Stimulated activated CD4-positive, alpha-beta T cell treated with anti-CD3 and anti-CD28 coated beads, Interleukin-4, amount 100 ng/mL, for 24 hours (primary cell): Measurements from ENCODE around the gene KIAA0825.

Experiments used
- DNase-seq: peaks from one replicate; pipeline ENCODE4 v3.0.0-alpha.2; 2020

The KIAA0825 gene

GRCh38 chr5:94505327-94506068 lies 112.9 kb downstream of the KIAA0825 start:
- DNase-seq = no peak

DNA sequence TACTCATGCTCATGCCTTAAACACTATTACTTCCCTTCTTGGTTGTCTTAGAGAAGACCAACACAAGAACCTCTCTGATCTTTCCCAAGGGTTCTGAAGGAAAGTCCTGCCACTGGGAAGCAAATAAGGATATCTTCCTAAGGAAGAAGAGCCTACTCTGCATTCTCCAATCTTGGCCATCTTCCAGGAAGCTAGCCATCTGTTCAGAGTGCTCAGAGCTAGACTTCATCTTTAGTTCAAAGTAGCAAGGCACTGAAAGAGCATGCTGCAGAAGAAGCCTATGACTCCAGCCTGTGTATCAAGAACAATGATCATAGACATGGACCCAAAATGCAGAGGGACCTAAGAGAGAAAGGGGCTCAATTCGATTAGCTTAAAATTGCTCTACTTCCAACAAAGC lies 114.7 kb downstream of the KIAA0825 start:
- no peak for DNase-seq

GRCh38 chr5:94501365-94501764 lies 117.0 kb downstream of the KIAA0825 start:
- DNase-seq = no peak

GRCh38 chr5:94499806-94500205 lies 118.6 kb downstream of the KIAA0825 start:
- no peak for DNase-seq

DNA sequence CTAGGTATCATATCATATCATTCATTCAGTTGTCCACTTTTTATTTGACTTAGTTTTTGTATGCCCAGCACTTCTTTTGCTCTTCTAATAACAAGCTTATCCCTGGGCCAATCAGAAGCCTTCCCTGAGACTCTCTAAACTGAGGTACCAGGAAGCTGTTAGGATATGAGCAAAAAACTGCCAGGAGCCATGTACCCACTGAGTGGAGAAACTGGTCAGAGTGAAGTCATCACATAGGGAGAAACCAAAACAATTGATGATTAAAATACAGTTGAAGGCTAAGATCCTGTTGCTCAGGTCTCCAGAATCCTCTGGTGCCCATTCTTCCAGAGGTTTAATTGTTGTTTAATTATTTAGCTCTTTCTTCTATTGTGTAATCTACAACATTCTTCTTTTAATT lies 120.2 kb downstream of the KIAA0825 start:
- no peak for DNase-seq

GRCh38 chr5:94485067-94485466 lies 133.3 kb downstream of the KIAA0825 start:
- DNase-seq = no peak

- DNase-seq = no peak
Measured at GRCh38 chr5:94481059-94481458, 137.3 kb downstream of the KIAA0825 start.

DNA sequence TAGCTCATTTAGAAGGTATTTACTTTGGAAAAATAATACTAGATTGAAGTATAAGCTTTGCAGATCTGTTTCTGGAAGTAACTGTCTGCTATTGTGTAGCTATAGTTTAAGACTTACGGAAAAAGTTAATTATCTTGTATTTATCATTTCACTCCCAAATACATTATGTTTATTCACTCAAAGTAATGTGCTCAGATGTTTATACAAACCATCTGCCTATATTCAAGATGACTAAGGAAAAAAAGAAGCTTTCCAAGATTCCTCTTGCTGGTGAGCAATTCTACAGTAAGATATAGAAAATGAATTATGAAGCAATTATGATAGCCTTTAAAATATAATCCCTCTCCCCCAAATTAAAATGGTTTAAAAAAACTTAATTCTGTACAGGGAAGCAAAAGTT lies 137.9 kb downstream of the KIAA0825 start:
- no peak for DNase-seq

- no peak for DNase-seq
Measured at GRCh38 chr5:94473936-94474335, 144.5 kb downstream of the KIAA0825 start.

DNA sequence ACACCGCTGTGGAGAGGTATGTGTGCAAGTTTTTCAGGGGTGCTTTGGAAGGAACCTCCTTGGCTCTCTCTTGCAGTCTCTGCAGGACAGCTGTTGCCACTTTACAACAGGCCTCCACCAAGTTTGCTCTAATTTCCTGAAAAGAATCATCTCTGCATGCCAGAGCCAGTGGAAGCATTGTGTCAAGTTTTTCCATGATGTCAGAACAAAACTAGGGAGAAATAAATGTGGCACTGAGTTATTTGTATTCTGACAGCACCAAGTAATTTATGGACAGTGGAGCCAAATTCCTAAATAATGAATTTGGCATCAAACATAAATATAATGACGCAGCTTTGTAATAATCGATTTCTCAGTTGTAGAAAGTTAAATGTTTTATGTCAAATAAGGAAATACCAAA lies 146.9 kb downstream of the KIAA0825 start:
- DNase-seq = no peak

DNA sequence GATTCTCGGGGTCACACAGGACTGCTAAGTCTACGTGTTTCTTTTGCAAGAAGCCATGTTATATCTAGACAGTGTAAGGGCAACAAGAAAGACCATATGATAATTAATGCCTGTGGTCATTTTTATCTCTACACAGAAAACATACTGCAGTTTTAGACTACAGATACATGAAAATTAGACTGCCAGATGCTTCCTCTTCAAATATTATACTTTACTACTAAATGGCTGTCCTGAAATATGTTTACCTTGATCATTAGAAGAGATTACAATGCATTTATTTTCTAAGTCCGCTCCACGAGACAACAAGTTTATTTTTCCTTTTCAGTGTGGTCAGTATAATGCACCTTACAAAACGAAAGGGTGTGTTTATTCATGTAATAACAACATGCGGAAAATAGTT lies 147.6 kb downstream of the KIAA0825 start:
- DNase-seq = no peak

- no peak for DNase-seq
Measured at GRCh38 chr5:94469894-94470329, 148.5 kb downstream of the KIAA0825 start.

- no peak for DNase-seq
Measured at GRCh38 chr5:94467954-94468930, 150.2 kb downstream of the KIAA0825 start.

- DNase-seq = no peak
Measured at GRCh38 chr5:94467346-94467953, 151.0 kb downstream of the KIAA0825 start.

GRCh38 chr5:94463739-94464138 lies 154.7 kb downstream of the KIAA0825 start:
- no peak for DNase-seq

- no peak for DNase-seq
Measured at GRCh38 chr5:94461131-94461530, 157.3 kb downstream of the KIAA0825 start.

- no peak for DNase-seq
Measured at GRCh38 chr5:94459915-94460314, 158.5 kb downstream of the KIAA0825 start.

DNA sequence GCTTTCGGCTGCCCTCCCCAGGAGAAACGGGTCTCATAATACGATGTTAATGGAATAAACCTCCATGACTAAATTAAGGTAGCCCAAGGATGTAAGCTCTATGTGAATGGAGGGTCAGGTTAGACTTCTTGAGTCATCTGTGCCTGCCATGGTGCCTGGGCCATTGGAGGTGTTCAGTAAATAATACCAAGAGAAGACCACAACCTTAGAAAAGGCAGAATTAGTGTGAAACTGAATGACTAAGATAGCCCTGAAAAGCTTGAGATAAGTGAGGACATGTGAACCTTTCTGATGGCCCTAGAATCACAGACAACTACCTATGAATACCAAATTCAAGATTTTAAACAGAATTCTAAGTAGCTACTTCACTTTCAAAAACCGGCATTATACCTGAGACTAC lies 160.6 kb downstream of the KIAA0825 start:
- no peak for DNase-seq

- no peak for DNase-seq
Measured at GRCh38 chr5:94445726-94446125, 172.7 kb downstream of the KIAA0825 start.

DNA sequence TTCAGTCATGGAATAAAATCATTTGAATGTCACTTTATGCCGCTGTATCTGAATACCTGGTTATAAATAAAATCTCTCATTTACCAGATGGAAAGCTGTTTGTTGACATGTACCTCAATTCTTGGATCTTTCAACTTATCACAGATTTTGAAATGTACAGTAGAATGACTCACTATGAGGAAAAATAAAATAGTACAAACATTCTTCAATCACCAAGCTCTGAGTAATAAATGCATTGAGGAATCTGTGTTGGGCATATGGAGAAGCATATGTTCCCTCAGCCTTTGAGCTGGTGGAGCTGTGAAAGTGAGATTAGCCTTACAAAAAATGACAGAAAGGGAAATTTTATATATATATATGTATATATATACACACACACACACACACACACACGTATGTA lies 175.4 kb downstream of the KIAA0825 start:
- DNase-seq = no peak

- DNase-seq = no peak
Measured at GRCh38 chr5:94442076-94442475, 176.3 kb downstream of the KIAA0825 start.

DNA sequence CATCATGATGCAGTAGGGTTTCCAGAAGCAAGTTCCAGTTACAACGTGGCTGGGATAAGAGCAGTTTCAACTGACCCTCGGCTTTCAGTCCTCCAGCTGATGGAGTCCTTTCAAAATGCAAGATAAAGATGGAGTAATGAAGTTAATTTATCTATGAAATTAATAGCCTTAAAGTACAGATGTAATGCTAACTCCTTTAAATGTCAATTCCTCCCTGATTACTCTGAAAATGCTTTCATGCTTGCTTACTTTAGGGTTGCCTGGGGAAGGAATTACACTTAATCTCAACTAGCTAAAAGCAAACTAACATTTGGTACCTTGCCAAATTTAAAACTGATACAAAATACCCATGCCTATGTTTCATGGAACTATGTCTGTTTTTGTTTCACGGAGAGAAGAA lies 178.4 kb downstream of the KIAA0825 start:
- DNase-seq = no peak

GRCh38 chr5:94433397-94434163 lies 184.8 kb downstream of the KIAA0825 start:
- no peak for DNase-seq
